GM12892 (cell line): ENCODE results near the gene COPZ1.

ENCODE experiments used
- POLR2A ChIP-seq: IDR thresholded peaks from 2 replicates; pipeline ENCODE4 v1.6.1; 2011; ENCODE audit warnings: low read depth, low read length, control low read depth
- TAF1 ChIP-seq: IDR thresholded peaks from 2 replicates; pipeline ENCODE4 v1.6.1; 2011; ENCODE audit warnings: low read depth, mild to moderate bottlenecking, control low read depth, low read length, borderline replicate concordance

GRCh38 chr12:54311051-54311450 lies 13.9 kb upstream of the COPZ1 start:
- TF ChIP-seq TAF1 (no peak), POLR2A (no peak)
